MM.1S (cell line): ENCODE results near the gene SLC25A17.

Experiments
- DNase-seq: peaks from one replicate; pipeline ENCODE4 v3.0.0-alpha.2; 2015
- H2AFZ ChIP-seq: fragments of 300-600 bp; sonication (generic); 2 replicates; pipeline ENCODE4 v1.6.0; 2016; ENCODE audit warnings: antibody characterized with exemption, low read length
- H3F3A ChIP-seq: fragments of 300-600 bp; sonication (generic); 2 replicates; pipeline ENCODE4 v1.6.1; 2016; ENCODE audit warnings: mild to moderate bottlenecking, antibody characterized with exemption, low read length, moderate library complexity, mixed read lengths; ENCODE audit not compliant: insufficient read depth
- H3K27ac ChIP-seq: fragments of 300-600 bp; sonication (generic); 2 replicates; pipeline ENCODE4 v1.5.1; 2016; ENCODE audit warnings: mild to moderate bottlenecking, low read length
- H3K27me3 ChIP-seq: fragments of 300-600 bp; sonication (generic); replicated peaks from 2 replicates; pipeline ENCODE4 v1.6.0; 2016; ENCODE audit warnings: low read length; ENCODE audit not compliant: insufficient read depth
- H3K36me3 ChIP-seq: fragments of 300-600 bp; sonication (generic); replicated peaks from 2 replicates; pipeline ENCODE4 v1.6.1; 2016; ENCODE audit warnings: mild to moderate bottlenecking, low read length, mixed read lengths; ENCODE audit not compliant: insufficient read depth
- H3K4me1 ChIP-seq: fragments of 300-600 bp; sonication (generic); 2 replicates; pipeline ENCODE4 v1.6.1; 2016; ENCODE audit warnings: low read length, mixed read lengths
- H3K4me2 ChIP-seq: fragments of 300-600 bp; sonication (generic); 2 replicates; pipeline ENCODE4 v1.6.0; 2016; ENCODE audit warnings: low read depth, low read length
- H3K4me3 ChIP-seq: fragments of 300-600 bp; sonication (generic); 2 replicates; pipeline ENCODE4 v1.5.1; 2016; ENCODE audit warnings: low read length, mixed read lengths
- H3K79me2 ChIP-seq: fragments of 300-600 bp; sonication (generic); 2 replicates; pipeline ENCODE4 v1.6.1; 2016; ENCODE audit warnings: mixed run types, low read length, mixed read lengths
- H3K9ac ChIP-seq: fragments of 300-600 bp; sonication (generic); 2 replicates; pipeline ENCODE4 v1.6.1; 2016; ENCODE audit warnings: low read length, mixed read lengths
- H3K9me2 ChIP-seq: fragments of 300-600 bp; sonication (generic); replicated peaks from 2 replicates; pipeline ENCODE4 v1.6.1; 2016; ENCODE audit warnings: mild to moderate bottlenecking, low read length, mixed read lengths; ENCODE audit not compliant: insufficient read depth
- H3K9me3 ChIP-seq: fragments of 300-600 bp; sonication (generic); replicated peaks from 2 replicates; pipeline ENCODE4 v1.6.1; 2016; ENCODE audit warnings: mild to moderate bottlenecking, low read length, mixed read lengths; ENCODE audit not compliant: insufficient read depth
- H4K20me1 ChIP-seq: fragments of 300-600 bp; sonication (generic); 2 replicates; pipeline ENCODE4 v1.6.1; 2016; ENCODE audit warnings: mild to moderate bottlenecking, low read length, moderate library complexity, mixed read lengths; ENCODE audit not compliant: insufficient read depth
- EZH2 ChIP-seq: fragments of 300-600 bp; sonication (generic); optimal IDR thresholded peaks from 2 replicates; pipeline ENCODE3; 2017; ENCODE audit warnings: low read depth, mild to moderate bottlenecking, antibody characterized with exemption, low read length, mixed read lengths
- EZH2phosphoT487 ChIP-seq: fragments of 300-600 bp; sonication (generic); IDR thresholded peaks from 2 replicates; pipeline ENCODE4 v1.6.1; 2018; ENCODE audit warnings: antibody characterized with exemption, low read length
- TF ChIP-seq, protein P1 (sequence below): fragments of 300-600 bp; sonication (generic); IDR thresholded peaks from 2 replicates; pipeline ENCODE4 v1.5.1; 2016; ENCODE audit warnings: antibody characterized with exemption, low read length, mixed read lengths

The SLC25A17 gene

DNA sequence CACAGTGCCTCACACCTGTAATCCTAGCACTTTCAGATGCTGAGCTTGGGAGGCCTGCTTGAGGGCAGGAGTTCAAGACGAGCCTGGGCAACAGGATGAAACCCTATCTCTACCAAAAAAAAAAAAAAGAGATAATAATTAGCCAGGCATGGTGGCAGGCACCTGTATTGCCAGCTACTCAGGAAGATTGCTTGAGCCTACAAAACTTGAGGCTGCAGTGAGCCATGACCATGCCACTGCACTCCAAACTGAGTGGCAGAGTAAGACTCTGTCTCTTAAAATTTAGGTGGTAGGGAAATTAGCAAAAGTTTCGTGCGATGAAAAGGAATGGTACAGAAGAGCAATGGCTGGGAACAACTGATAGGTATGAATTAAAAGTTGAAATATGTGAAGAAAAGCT is 19.3 kb upstream of the SLC25A17 start:
- Histone ChIP-seq H3K4me2 (no peak overlapping the region), H3K4me1 (no peaks in the 10 kb centered on the region), H3K79me2 (peaks cover 56% of the 10 kb centered on the region), H3F3A (0 out of 2 replicates have a peak, but pooled peaks cover 3% of the 10 kb centered on the region), H3K4me3 (no peak overlapping the region), H3K36me3 (peaks cover 9% of the 10 kb centered on the region; the same call in 1 of the 2 replicates), H3K27ac (no peak overlapping the region), H3K27me3 (no peaks in the 10 kb centered on the region), H3K9me3 (no peaks in the 10 kb centered on the region), H3K9me2 (no peaks in the 10 kb centered on the region), H2AFZ (no peak overlapping the region), H3K9ac (no peak overlapping the region), H4K20me1 (no peaks in the 10 kb centered on the region; the same call in 1 of the 2 replicates)
- DNase-seq: no peak
- TF ChIP-seq, protein P1, sequence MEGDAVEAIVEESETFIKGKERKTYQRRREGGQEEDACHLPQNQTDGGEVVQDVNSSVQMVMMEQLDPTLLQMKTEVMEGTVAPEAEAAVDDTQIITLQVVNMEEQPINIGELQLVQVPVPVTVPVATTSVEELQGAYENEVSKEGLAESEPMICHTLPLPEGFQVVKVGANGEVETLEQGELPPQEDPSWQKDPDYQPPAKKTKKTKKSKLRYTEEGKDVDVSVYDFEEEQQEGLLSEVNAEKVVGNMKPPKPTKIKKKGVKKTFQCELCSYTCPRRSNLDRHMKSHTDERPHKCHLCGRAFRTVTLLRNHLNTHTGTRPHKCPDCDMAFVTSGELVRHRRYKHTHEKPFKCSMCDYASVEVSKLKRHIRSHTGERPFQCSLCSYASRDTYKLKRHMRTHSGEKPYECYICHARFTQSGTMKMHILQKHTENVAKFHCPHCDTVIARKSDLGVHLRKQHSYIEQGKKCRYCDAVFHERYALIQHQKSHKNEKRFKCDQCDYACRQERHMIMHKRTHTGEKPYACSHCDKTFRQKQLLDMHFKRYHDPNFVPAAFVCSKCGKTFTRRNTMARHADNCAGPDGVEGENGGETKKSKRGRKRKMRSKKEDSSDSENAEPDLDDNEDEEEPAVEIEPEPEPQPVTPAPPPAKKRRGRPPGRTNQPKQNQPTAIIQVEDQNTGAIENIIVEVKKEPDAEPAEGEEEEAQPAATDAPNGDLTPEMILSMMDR: no peak
- no peak for TF ChIP-seq EZH2phosphoT487
- no peak for TF ChIP-seq EZH2

DNA sequence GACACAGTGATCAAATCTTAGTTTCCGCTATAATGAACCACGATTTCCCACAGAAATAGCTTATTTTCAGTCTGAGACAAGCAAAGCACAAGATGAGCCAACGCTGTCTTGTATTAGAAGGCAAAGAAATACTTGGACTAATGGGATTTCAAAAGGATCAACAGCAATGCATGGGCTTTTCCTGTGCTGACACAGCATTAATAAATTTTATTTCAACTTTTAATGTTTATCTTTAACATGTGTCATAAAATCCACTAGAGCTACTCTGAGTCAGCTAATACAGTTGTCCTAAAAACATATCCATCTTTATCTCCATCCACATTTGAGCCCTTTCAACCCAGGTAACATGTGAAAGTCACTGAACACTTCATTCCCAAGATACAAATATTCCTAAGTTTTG is 15.5 kb upstream of the SLC25A17 start:
- no peak for DNase-seq
- Histone ChIP-seq H3K9me2 (no peaks in the 10 kb centered on the region), H2AFZ (no peak overlapping the region), H3K36me3 (peaks cover 22% of the 10 kb centered on the region), H3K9me3 (no peaks in the 10 kb centered on the region), H3K79me2 (peaks cover 32% of the 10 kb centered on the region), H3K4me1 (no peaks in the 10 kb centered on the region), H3K4me3 (no peak overlapping the region), H3K4me2 (no peak overlapping the region), H3F3A (0 out of 2 replicates have a peak, but pooled peaks cover 3% of the 10 kb centered on the region), H3K9ac (no peak overlapping the region), H4K20me1 (no peaks in the 10 kb centered on the region), H3K27me3 (no peaks in the 10 kb centered on the region), H3K27ac (no peak overlapping the region)
- no peak for TF ChIP-seq EZH2
- TF ChIP-seq EZH2phosphoT487: no peak
- TF ChIP-seq, protein P1: no peak

DNA sequence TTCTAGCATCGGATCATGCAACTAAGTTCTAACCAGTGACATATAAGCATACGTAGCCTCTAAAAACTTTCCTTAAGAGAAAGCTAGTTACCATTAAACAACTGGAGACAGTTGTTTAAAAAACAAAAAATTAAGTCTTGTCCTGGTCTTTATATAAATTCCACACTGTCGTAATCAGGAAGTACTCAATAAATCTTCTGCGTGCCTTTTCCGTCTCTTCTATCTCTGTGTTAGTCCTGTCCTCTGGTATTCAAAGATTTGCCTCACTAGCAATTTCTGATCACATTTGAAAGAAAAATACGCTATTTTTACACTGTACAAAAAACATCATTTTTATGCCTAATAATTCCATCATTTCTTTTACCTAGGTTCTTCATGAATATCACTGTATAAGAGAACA is 10.0 kb upstream of the SLC25A17 start:
- H3F3A ChIP-seq: no peaks in the 10 kb centered on the region
- H3K4me2 ChIP-seq: no peak overlapping the region
- TF ChIP-seq EZH2 (no peak), EZH2phosphoT487 (no peak)
- TF ChIP-seq, protein P1: no peak
- H3K27ac ChIP-seq: no peak overlapping the region
- DNase-seq: no peak
- no peaks in the 10 kb centered on the region for H3K9me3 ChIP-seq
- no peaks in the 10 kb centered on the region for H3K27me3 ChIP-seq
- H3K9me2 ChIP-seq: no peaks in the 10 kb centered on the region
- H3K4me3 ChIP-seq: no peak overlapping the region
- no peak overlapping the region for H3K9ac ChIP-seq
- H2AFZ ChIP-seq: no peak overlapping the region
- H4K20me1 ChIP-seq: no peaks in the 10 kb centered on the region
- peaks cover 24% of the 10 kb centered on the region for H3K36me3 ChIP-seq
- no peaks in the 10 kb centered on the region for H3K79me2 ChIP-seq
- no peaks in the 10 kb centered on the region for H3K4me1 ChIP-seq
